ENCODE data around the gene PSME2. TPM values are rescaled to one million over a fixed set of nuclear protein-coding genes. Genes with fewer than 3 reads are reported as not detected.

Gene PSME2
- total RNA-seq, 4 donors from 2014 or later: 59.5 to 69.8 (median 68.5) TPM

DNA sequence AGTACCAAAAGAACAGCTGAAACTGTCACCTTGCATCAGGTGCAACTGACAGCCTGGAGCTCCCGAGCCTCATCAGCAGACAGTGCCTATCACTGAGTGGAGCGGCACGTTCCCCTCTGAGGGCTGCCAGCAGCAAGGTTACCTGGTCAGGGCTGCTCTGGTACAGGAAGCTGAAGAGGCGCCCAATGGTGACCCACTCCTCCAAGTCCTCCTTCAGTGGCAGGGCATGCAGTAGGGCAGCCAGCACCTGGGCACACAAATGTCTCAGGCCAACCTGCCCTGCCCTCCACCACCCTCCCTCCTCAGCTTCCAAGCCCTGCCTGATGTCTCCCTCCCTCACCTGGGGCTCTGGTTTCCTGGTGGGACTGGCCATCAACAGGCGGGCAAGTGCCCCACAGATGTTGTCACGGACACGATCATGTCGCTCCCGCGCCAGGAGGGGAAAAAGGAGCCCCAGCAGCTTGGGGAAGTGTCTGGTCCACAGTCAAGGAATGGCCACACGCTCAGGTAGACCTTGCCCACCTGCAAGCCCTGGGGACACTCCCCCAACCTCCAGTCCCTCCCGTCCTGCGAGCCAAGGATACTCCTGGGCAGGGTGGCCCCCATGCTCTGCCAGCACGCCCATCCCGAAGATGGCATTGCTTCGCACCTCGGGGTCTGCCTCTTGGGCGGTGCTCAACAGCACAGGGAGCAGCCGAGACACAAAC is 35.1 kb upstream of the PSME2 start:
- TF ChIP-seq, protein P1, sequence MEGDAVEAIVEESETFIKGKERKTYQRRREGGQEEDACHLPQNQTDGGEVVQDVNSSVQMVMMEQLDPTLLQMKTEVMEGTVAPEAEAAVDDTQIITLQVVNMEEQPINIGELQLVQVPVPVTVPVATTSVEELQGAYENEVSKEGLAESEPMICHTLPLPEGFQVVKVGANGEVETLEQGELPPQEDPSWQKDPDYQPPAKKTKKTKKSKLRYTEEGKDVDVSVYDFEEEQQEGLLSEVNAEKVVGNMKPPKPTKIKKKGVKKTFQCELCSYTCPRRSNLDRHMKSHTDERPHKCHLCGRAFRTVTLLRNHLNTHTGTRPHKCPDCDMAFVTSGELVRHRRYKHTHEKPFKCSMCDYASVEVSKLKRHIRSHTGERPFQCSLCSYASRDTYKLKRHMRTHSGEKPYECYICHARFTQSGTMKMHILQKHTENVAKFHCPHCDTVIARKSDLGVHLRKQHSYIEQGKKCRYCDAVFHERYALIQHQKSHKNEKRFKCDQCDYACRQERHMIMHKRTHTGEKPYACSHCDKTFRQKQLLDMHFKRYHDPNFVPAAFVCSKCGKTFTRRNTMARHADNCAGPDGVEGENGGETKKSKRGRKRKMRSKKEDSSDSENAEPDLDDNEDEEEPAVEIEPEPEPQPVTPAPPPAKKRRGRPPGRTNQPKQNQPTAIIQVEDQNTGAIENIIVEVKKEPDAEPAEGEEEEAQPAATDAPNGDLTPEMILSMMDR (IDR thresholded peaks at IDR 0.05): no peak
- TF ChIP-seq POLR2A (IDR thresholded peaks at IDR 0.05) (no peak), EP300 (IDR thresholded peaks at IDR 0.05; ENCODE audit: low read depth) (no peak), POLR2AphosphoS5 (IDR thresholded peaks at IDR 0.05) (peak in 1 of 3 donors; percentile 6)
- no peak for DNase-seq
- H3K4me3 ChIP-seq: no peak overlapping the region
- in situ Hi-C loops (cut with MboI; ENCODE audit: low pct_ligation_motif_present in 1 of 4, low pct_unique_long_range_greater_than_20kb in 1 of 4, low sequenced_read_pairs in 3 of 4) (no loop called here), intact Hi-C loops (cut with DNase I; ENCODE audit: low total_unique reads) (no loop called here)
- peak overlapping the region in 1 of 4 donors; percentile 68 for H3K27ac ChIP-seq
- no peaks in the 10 kb centered on the region for H3K27me3 ChIP-seq
- WGBS, 2 donors (ENCODE audit: low coverage in 1 of 2): 93% methylated on average over 19 of the region's 19 CpGs; no CpG with 5 or more reads in 1 of the 2 donors
- peaks cover 0 to 33% (median 3%) of the 10 kb centered on the region in 4 donors for H3K36me3 ChIP-seq
- H3K9me3 ChIP-seq: no peaks in the 10 kb centered on the region
- peaks cover 5 to 11% (median 6%) of the 10 kb centered on the region in 4 donors for H3K4me1 ChIP-seq

DNA sequence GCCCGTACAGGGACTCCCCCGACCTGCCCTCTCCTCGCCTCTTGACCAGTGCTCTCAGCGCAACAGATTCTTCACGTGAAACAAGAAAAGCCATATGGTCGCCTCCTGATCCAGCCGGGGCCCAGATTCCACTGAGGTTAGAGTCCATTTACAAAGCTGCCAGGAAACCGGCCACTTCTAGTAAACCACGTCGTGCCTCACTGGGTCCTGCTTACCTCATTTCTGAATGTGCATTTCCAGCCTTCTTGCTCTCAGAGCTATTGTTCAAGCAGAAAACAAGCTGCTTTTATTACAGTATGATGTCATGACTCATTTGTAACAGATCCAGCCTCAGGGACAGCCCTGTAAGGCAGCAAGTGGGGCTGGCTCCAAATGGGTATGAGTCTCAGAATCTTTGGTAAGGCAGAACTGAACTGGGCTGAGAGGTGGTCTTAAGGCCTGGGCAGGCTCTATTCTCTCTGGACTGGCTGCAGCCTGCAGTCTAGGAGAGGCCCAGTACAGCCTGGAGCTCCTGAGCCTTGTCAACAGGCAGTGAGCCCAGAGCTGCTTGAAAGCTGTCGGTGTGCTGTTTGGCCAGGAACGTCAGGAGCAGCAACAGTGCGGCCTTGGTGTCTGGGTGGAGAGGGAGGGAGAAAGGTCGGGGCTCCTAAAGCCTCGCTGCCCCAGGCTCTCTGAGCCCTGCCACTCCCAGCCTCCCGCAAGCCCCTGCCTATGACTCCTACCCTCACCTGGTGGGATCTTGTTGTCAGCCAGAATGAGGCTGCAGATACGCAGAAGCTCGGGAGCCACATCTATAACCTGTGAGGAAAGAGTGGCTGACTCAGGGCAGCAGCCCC is 33.8 kb upstream of the PSME2 start:
- H3K36me3 ChIP-seq: peaks cover 0 to 33% (median 3%) of the 10 kb centered on the region in 4 donors
- intact Hi-C loops (cut with DNase I; ENCODE audit: low total_unique reads): no loop called here
- peak overlapping the region; percentile 68 to 78 (median 72) for H3K27ac ChIP-seq
- TF ChIP-seq EP300 (IDR thresholded peaks at IDR 0.05; ENCODE audit: low read depth): no peak
- no peak for TF ChIP-seq POLR2AphosphoS5 (IDR thresholded peaks at IDR 0.05)
- TF ChIP-seq POLR2A (IDR thresholded peaks at IDR 0.05): no peak
- TF ChIP-seq, protein P1 (IDR thresholded peaks at IDR 0.05): no peak
- H3K4me1 ChIP-seq: peaks cover 5 to 11% (median 6%) of the 10 kb centered on the region in 4 donors
- no peak for DNase-seq
- in situ Hi-C loops (cut with MboI; ENCODE audit: low pct_ligation_motif_present in 1 of 4, low pct_unique_long_range_greater_than_20kb in 1 of 4, low sequenced_read_pairs in 3 of 4): no loop called here
- no peaks in the 10 kb centered on the region for H3K9me3 ChIP-seq
- H3K27me3 ChIP-seq: no peaks in the 10 kb centered on the region
- WGBS, 2 donors (ENCODE audit: low coverage in 1 of 2): 53 to 62% methylated on average over 3 to 18 of the region's 18 CpGs
- H3K4me3 ChIP-seq: no peak overlapping the region

DNA sequence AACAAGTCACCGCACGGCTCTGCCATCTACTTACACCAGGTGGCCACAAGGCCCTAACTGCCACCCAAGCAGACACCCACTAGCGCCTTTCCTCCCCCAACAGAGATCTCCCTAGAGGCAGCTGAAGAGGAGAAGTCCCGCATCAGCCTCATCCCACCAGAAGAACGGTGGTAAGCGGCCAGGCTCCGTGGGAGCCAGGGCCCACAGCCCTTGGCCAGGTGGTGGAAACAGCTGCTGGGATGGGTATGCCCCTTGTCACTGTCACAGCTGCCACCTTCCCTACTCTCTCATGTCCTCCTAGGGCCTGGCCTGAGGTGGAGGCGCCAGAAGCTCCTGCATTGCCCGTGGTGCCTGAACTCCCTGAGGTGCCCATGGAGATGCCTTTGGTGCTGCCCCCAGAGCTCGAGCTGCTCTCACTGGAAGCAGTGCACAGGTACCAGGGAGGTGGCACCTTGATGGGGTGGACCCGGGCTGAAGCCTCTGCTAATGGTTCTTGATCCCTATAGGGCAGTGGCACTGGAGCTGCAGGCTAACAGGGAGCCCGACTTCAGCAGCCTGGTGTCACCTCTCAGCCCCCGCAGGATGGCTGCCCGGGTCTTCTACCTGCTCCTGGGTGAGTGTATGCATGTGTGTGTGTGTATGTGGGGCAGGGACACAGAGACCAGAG is 33.0 kb upstream of the PSME2 start:
- no peak for DNase-seq
- 88% methylated on average over 14 of the region's 14 CpGs; no CpG with 5 or more reads in 1 of the 2 donors for WGBS, 2 donors (ENCODE audit: low coverage in 1 of 2)
- TF ChIP-seq, protein P1 (IDR thresholded peaks at IDR 0.05): no peak
- no peak for TF ChIP-seq POLR2A (IDR thresholded peaks at IDR 0.05)
- TF ChIP-seq EP300 (IDR thresholded peaks at IDR 0.05; ENCODE audit: low read depth): no peak
- no peak for TF ChIP-seq POLR2AphosphoS5 (IDR thresholded peaks at IDR 0.05)
- Histone ChIP-seq H3K4me1 (peaks cover 5 to 11% (median 6%) of the 10 kb centered on the region in 4 donors), H3K9me3 (no peaks in the 10 kb centered on the region), H3K4me3 (no peak overlapping the region), H3K27me3 (no peaks in the 10 kb centered on the region), H3K36me3 (peaks cover 0 to 30% (median 3%) of the 10 kb centered on the region in 4 donors), H3K27ac (peak overlapping the region; percentile 68 to 78 (median 72))
- intact Hi-C loops (cut with DNase I; ENCODE audit: low total_unique reads): no loop called here
- in situ Hi-C loops (cut with MboI; ENCODE audit: low pct_ligation_motif_present in 1 of 4, low pct_unique_long_range_greater_than_20kb in 1 of 4, low sequenced_read_pairs in 3 of 4): no loop called here

Measured in transverse colon (tissue), 4 donors.